Upper lobe of left lung (tissue), 4 donors: ENCODE measurements around the gene ITIH2.

Experiments used
- POLR2A ChIP-seq, 4 donors: fragments of 450-650 bp; IDR thresholded peaks; one replicate each; pipeline ENCODE4 v1.5.1; 2016 to 2017; ENCODE audit warnings: antibody characterized with exemption in 4 of 4, mild to moderate bottlenecking in 2 of 4
- TF ChIP-seq, protein P1 (sequence below), 6 experiments: fragments of 450-650 bp in 4 of 6; fragments of 200-600 bp in 2 of 6; sonication (generic) in 2 of 6; IDR thresholded peaks; one replicate each; pipeline ENCODE4 v1.5.1; 2016 to 2019; ENCODE audit warnings: antibody characterized with exemption in 6 of 6

GRCh38 chr10:7766241-7766640, 63.1 kb downstream of the ITIH2 start:
- no peak for TF ChIP-seq POLR2A (IDR thresholded peaks at IDR 0.05)
- TF ChIP-seq, protein P1, sequence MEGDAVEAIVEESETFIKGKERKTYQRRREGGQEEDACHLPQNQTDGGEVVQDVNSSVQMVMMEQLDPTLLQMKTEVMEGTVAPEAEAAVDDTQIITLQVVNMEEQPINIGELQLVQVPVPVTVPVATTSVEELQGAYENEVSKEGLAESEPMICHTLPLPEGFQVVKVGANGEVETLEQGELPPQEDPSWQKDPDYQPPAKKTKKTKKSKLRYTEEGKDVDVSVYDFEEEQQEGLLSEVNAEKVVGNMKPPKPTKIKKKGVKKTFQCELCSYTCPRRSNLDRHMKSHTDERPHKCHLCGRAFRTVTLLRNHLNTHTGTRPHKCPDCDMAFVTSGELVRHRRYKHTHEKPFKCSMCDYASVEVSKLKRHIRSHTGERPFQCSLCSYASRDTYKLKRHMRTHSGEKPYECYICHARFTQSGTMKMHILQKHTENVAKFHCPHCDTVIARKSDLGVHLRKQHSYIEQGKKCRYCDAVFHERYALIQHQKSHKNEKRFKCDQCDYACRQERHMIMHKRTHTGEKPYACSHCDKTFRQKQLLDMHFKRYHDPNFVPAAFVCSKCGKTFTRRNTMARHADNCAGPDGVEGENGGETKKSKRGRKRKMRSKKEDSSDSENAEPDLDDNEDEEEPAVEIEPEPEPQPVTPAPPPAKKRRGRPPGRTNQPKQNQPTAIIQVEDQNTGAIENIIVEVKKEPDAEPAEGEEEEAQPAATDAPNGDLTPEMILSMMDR (IDR thresholded peaks at IDR 0.05): no peak
